GM23338 (cell line): ENCODE measurements around the gene PKNOX2. TPM values are rescaled to one million over a fixed set of nuclear protein-coding genes. Genes with fewer than 3 reads are reported as not detected.

Experiments used
- CREB1 ChIP-seq: fragments of 250-450 bp; sonication (Bioruptor Pico); IDR thresholded peaks from 2 replicates; pipeline ENCODE4 v1.5.0; 2020; ENCODE audit warnings: low read depth, mild to moderate bottlenecking, moderate library complexity
- EZH2phosphoT487 ChIP-seq: fragments of 200-600 bp; sonication (generic); IDR thresholded peaks from one replicate; pipeline ENCODE4 v1.8.1; 2018; ENCODE audit warnings: antibody characterized with exemption; ENCODE audit not compliant: unreplicated experiment
- JUNB ChIP-seq: IDR thresholded peaks from one replicate; pipeline ENCODE4 v1.6.1; 2016; ENCODE audit warnings: antibody characterized with exemption; ENCODE audit not compliant: unreplicated experiment
- NANOG ChIP-seq: IDR thresholded peaks from 2 replicates; pipeline ENCODE4 v1.6.1; 2016; ENCODE audit warnings: antibody characterized with exemption, borderline replicate concordance
- POLR2AphosphoS5 ChIP-seq: IDR thresholded peaks from 2 replicates; pipeline ENCODE4 v1.6.1; 2016; ENCODE audit warnings: antibody characterized with exemption, low read depth
- REST ChIP-seq: IDR thresholded peaks from one replicate; pipeline ENCODE4 v1.6.1; 2018; ENCODE audit warnings: antibody characterized with exemption; ENCODE audit not compliant: unreplicated experiment
- STAT1 ChIP-seq: IDR thresholded peaks from one replicate; pipeline ENCODE4 v1.6.1; 2016; ENCODE audit warnings: antibody characterized with exemption; ENCODE audit not compliant: unreplicated experiment
- ZNF114 ChIP-seq: fragments of 250-450 bp; sonication (Bioruptor Pico); IDR thresholded peaks from 2 replicates; pipeline ENCODE4 v1.5.0; 2020; ENCODE audit warnings: mild to moderate bottlenecking, moderate library complexity
- ZNF462 ChIP-seq: fragments of 250-450 bp; sonication (Bioruptor Pico); IDR thresholded peaks from 2 replicates; pipeline ENCODE4 v1.5.0; 2020; ENCODE audit warnings: mild to moderate bottlenecking, moderate library complexity
- polyA plus RNA-seq: library from polyadenylated mRNA; unstranded; fragments of >200 nt; fragmentation: Nextera tagmentation; extraction: Ambion mirVana; gene quantifications from 2 replicates; pipeline ENCODE4 v1.2.1, GENCODE V29; 2016
- total RNA-seq: library from RNA; depleted of rRNA; stranded (reverse); fragments of >200 nt; shearing (Covaris generic); gene quantifications from 2 replicates; pipeline ENCODE4 v1.2.3, GENCODE V29; 2014

Gene PKNOX2
- total and polyA plus RNA-seq, 2 experiments from 2014 or later, result 0.42 to 0.83 TPM

- TF ChIP-seq ZNF462 (CRISPR knock-in tag) (no peak), STAT1 (no peak), JUNB (no peak), CREB1 (CRISPR knock-in tag) (no peak), REST (no peak), ZNF114 (no peak), EZH2phosphoT487 (no peak), NANOG (no peak), POLR2AphosphoS5 (no peak)
These were observed 92.1 kb downstream of the PKNOX2 start (continued) for GRCh38 chr11:125256541-125257189.
